ENCODE results near the gene TNPO3.
"Not testable (repeated sequence)": the region's sequence is repeated elsewhere in the genome, so short reads cannot be mapped to it uniquely, and the experiment has no call there.

Gene TNPO3

GRCh38 chr7:128919881-128920799 lies 134.8 kb downstream of the TNPO3 start:
- DNase-seq = peak; percentile 35

- no peak for DNase-seq
Measured at GRCh38 chr7:128919241-128919640, 135.7 kb downstream of the TNPO3 start.

DNA sequence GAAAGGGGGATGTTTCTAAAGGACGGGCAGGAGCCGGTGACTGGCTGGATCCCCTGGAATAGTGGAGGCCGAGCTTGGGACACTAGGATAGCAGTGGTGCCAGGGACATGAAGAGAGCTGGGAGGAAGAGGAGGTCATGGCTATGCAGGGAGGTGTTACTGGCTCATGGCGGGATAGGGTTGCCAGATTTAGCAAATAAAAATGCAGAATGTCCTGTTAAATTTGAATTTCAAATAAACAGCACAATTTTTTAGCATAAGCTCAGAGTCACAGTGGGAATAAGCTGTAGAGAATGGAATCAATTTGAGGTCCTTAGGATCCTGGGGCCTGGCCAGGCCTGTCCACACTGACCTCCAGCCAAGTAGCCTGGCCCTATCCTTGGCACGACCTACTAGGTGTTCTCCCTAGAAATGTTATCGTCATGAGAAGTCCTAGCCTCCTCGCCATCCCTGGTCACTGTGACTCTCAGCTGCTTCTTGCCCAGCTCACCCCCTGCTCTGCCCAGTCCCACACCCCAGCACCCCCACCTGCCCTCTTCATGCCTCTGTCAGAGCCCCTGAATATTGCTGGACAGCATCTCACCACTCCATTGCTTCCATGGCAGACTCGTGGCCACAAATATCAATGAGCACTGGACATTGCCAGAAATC lies 136.8 kb downstream of the TNPO3 start:
- no peak for DNase-seq

- DNase-seq = no peak
Measured at GRCh38 chr7:128917122-128917521, 137.8 kb downstream of the TNPO3 start.

GRCh38 chr7:128916643-128916915 lies 138.3 kb downstream of the TNPO3 start:
- DNase-seq = no peak

GRCh38 chr7:128915841-128916642 lies 138.9 kb downstream of the TNPO3 start:
- DNase-seq = no peak

GRCh38 chr7:128915271-128915819 lies 139.6 kb downstream of the TNPO3 start:
- no peak for DNase-seq

GRCh38 chr7:128914566-128915151 lies 140.3 kb downstream of the TNPO3 start:
- no peak for DNase-seq

DNA sequence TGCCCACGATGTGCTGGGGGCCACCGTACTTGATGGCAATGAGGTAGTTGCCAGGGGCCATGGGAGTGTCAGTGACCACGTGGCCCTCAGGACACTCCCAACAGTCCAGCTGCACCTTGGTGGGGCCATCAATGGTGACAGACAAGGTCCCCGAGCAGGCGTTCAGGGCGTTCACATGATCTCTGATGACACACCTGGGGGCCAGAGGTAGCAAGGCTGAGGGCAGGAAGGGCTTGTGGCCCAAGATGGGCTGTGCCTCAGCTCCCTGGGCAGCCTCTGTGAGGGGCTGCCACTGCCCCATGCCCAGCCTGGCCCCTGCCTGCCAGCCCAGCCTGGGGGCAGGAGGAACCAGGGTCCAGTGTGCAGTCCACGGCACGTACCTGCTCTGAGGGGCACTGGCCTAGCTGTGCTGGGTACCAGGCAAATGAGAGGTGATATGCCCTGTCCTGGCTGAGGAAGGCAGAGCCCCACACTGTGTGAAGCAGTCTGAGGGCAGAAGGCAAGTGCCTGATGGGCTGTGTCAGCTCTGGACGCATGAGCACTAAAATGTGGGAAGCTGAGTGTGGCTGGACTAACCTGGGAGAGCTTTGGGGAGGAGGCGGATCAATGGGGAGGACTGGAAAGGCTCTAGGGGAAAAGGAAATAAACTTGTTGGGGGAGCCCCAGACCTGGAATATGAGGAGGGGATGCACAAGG lies 140.9 kb downstream of the TNPO3 start:
- DNase-seq = no peak

- not testable (repeated sequence) for DNase-seq
Measured at GRCh38 chr7:128912709-128913495, 142.0 kb downstream of the TNPO3 start.

- no peak for DNase-seq
Measured at GRCh38 chr7:128912281-128912680, 142.6 kb downstream of the TNPO3 start.

DNA sequence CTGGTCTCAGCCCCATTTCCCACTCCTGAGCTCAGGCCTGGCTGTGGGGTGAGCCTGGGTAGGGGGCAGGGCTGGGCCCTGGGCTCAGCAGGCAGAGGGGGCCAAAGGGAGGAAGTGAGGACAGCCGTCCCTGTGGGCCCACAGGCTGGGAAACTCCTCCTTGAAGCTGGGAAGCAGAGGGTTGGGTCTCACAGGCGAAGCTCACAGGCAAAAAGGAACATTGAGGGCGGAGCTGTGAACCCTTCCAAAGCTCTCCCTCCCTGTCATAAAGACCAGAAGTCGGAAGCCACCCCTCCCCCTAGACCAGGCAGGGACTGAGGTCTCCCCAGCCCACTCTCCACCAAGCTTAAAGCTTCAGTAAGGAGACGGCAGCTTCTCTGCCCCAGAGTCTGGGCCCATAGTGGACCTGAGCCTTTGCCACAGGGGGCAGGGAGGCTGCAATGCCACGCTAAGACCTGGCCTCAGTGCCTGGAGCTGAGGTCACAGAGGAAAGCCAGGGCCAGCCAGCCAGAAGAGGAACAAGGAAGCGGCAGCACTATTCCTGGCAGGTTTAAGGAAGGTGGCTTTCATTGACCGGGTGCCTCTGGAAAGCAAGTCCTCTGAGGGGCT lies 143.4 kb downstream of the TNPO3 start:
- DNase-seq = no peak

DNA sequence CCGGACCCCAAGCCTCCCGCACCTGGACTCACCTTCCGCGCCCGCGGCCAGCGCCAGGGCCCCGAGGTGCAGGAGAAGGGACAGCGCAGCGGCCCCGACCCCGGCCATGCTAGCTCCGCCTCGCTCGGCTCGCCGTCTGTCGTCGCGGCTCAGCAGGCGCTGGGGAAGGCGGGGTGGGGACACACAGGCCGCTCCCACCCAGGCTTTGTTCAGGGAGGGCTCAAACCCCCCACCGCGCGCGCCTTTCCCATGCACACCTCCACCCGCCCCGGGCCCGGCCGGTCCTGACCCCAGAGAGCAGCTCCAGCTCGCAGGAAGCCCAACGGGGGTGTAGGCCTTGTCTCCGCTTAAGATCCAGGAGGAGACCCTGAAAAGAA lies 144.4 kb downstream of the TNPO3 start, which contains the start of gene KCP:
KCP (minus strand) TSS at position 141 of the 377 bp plus-strand sequence; CDS start at position 108, 33 bp downstream.
- no peak for DNase-seq

DNA sequence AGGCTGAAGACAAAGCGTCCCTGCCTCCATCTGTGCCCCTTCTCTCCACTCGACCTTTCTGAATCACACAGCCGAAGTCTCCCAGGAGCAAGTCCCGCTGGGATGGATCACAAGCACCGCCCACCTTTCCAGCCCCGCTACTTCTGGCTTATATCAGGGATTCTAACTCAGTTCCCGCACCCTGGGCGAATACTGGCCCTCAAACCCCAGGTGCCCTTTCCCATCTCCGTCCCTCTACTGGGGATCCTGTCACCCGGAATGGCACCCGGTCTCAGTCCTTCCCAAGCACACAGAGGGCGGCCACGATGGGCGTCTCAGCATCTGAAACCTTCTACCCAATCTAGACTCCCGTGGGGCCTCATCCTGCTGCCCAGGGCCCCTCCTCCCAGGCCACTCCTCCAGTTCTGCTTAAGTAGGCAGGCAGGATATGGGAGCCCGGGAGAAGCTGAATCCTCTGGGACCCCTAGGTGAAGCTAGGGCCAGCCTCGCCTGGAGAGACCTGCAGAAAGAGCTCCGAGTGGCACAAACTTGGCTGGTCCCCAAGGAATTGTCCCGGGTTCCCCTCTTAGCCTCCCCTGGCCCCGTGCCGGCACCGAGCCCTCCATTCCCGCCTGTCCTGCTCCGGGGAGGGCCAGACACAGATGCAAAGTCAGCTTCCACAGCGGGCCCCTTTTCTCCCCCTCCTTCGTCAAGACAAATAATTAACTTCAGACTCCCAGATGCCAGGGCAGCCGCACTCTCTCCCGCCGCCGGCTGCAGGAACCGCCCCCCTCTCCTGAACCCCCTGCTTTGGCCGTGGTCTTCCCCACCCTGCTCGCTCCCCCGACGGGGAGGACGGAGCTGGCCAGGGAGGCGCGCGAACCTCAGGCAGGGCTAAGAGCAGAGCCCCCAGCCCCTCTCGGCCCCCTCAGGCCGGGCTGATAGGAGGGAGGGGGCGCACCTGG lies 145.0 kb downstream of the TNPO3 start:
- no peak for DNase-seq

- no peak for DNase-seq
Measured at GRCh38 chr7:128908750-128909624, 145.9 kb downstream of the TNPO3 start.

GRCh38 chr7:128906766-128907559 lies 147.9 kb downstream of the TNPO3 start:
- no peak for DNase-seq

GRCh38 chr7:128906001-128906765 lies 148.7 kb downstream of the TNPO3 start:
- DNase-seq = no peak
